Natural killer cell treated with Interleukin-12 subunit alpha and Interleukin-12 subunit beta and Interleukin-15 and Interleukin-18, amount 100 ng/mL, for 72 hours (primary cell): ENCODE results near the gene KMO. TPM values are rescaled to one million over a fixed set of nuclear protein-coding genes. Genes with fewer than 3 reads are reported as not detected.

Experiments
- ATAC-seq, 2 donors: fragments of 150-1000 bp; cut with Tn5 transposase in 1 of 2; sonication (Bioruptor Pico), chemical (Tn5 transposase) in 1 of 2; 2 replicates each; pipeline ENCODE4 v1.10.0; 2021
- DNase-seq: peaks from one replicate; pipeline ENCODE4 v3.0.0; 2022; ENCODE audit warnings: low spot score
- H3K27ac Mint-ChIP-seq, 2 donors: 1 replicate in 1 of 2; 2 replicates in 1 of 2; pipeline ENCODE4 v1.8.0; 2022; ENCODE audit warnings: mixed read lengths in 2 of 2, mild to moderate bottlenecking in 1 of 2, moderate library complexity in 1 of 2
- H3K27me3 Mint-ChIP-seq, 2 donors: 1 replicate in 1 of 2; 2 replicates in 1 of 2; pipeline ENCODE4 v1.8.0; 2022; ENCODE audit warnings: mixed read lengths in 2 of 2
- H3K36me3 Mint-ChIP-seq: one replicate; pipeline ENCODE4 v1.8.0; 2022; ENCODE audit warnings: mixed read lengths
- H3K4me1 Mint-ChIP-seq, 2 donors: 1 replicate in 1 of 2; 2 replicates in 1 of 2; pipeline ENCODE4 v1.8.0; 2022; ENCODE audit warnings: low read depth in 2 of 2, mixed read lengths in 2 of 2, mild to moderate bottlenecking in 1 of 2
- H3K4me3 Mint-ChIP-seq: one replicate; pipeline ENCODE4 v1.8.0; 2022; ENCODE audit warnings: mixed read lengths
- H3K9me3 Mint-ChIP-seq: 2 replicates; pipeline ENCODE4 v1.8.0; 2022; ENCODE audit warnings: mixed read lengths
- total RNA-seq, 2 donors: library from RNA; stranded (reverse); gene quantifications; one replicate each; pipeline ENCODE4 v1.2.3, GENCODE V29; 2022

KMO gene
- total RNA-seq, 2 donors from 2014 or later, result not detected

- H3K4me1 Mint-ChIP-seq, result no peaks in the 10 kb centered on the region
- no peak overlapping the region for H3K4me3 Mint-ChIP-seq
- H3K36me3 Mint-ChIP-seq, result no peaks in the 10 kb centered on the region
- DNase-seq (no peak), ATAC-seq (no peak)
- H3K27ac Mint-ChIP-seq, result no peak overlapping the region
- H3K9me3 Mint-ChIP-seq, result no peaks in the 10 kb centered on the region
- no peaks in the 10 kb centered on the region for H3K27me3 Mint-ChIP-seq
Observed at GRCh38 chr1:241591736-241592135, 59.6 kb downstream of the KMO start.

- DNase-seq, result no peak
Observed at GRCh38 chr1:241592273-241592958, 60.2 kb downstream of the KMO start.

DNA sequence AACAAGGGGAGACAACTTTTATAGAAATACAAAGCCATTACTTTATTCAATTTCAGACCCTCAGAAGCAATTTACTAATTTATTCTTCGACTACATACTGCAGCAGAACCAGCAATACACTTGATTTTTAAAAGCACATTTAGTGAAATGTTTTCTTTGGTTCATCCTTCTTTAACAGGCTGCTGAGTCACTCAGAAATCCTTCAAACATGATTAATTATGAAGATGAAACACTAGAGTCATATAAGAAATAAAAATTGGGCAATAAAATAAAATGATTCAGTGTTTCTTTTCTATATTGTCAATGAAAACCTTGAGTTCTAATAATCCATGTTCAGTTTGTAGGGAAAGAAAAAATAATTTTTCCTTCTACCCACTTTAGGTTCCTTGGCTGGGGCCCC lies 61.0 kb downstream of the KMO start:
- no peak overlapping the region for H3K27ac Mint-ChIP-seq
- H3K4me3 Mint-ChIP-seq, result no peak overlapping the region
- H3K9me3 Mint-ChIP-seq, result no peaks in the 10 kb centered on the region

More at GRCh38 chr1:241592273-241592958, 60.2 kb downstream of the KMO start:
- Mint-ChIP-seq H3K4me3 (no peak overlapping the region), H3K4me1 (no peaks in the 10 kb centered on the region), H3K9me3 (no peaks in the 10 kb centered on the region), H3K36me3 (no peaks in the 10 kb centered on the region), H3K27ac (no peak overlapping the region), H3K27me3 (no peaks in the 10 kb centered on the region)
- peak in 1 of 2 donors; percentile 76 for ATAC-seq

DNA sequence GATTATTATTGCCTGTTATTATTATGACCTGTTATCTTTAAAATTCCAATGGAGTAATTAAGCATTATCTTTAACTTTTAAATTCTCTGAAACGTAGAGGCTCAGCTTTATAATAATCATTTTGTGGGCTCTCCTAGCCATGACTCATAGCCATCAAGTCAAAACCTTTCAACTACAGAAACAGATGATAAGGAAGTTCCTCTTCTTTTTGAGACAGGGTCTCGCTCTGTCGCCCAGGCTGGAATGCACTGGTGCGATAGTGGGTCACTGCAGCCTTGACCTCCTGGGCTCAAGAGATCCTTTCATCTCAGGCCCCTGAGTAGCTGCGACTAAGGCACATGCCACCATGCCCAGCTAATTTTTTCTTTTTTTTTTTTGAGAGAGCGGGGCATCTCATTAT lies 64.5 kb downstream of the KMO start:
- ATAC-seq, result no peak
- Mint-ChIP-seq H3K27me3 (no peaks in the 10 kb centered on the region), H3K36me3 (no peaks in the 10 kb centered on the region), H3K4me1 (no peaks in the 10 kb centered on the region), H3K27ac (no peak overlapping the region), H3K9me3 (no peaks in the 10 kb centered on the region), H3K4me3 (no peak overlapping the region)
- no peak for DNase-seq

More for the DNA sequence above, 61.0 kb downstream of the KMO start:
- DNase-seq, result no peak
- H3K36me3 Mint-ChIP-seq, result no peaks in the 10 kb centered on the region
- no peaks in the 10 kb centered on the region for H3K27me3 Mint-ChIP-seq
- no peaks in the 10 kb centered on the region for H3K4me1 Mint-ChIP-seq
- no peak for ATAC-seq

DNA sequence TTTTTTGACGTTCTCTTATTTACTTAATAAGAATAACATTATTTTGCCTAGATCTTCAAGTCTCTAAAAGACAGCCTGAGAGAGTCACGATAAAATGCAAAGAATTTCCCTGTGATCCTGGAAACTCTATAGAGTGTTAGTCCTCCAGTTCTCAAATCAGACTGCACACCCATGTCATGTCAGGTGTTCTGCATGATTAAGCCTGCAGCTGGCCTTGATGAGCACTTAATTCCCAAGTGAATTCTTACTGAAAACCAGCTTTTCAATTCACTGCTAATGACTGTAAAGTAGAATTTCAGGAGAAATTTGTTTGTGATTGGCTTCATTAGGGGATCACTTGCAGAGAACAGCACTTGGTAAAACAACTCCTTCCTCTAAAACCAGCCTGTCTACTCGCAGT lies 66.1 kb downstream of the KMO start:
- DNase-seq (no peak), ATAC-seq (no peak)
- no peaks in the 10 kb centered on the region for H3K4me1 Mint-ChIP-seq
- no peak overlapping the region for H3K4me3 Mint-ChIP-seq
- H3K9me3 Mint-ChIP-seq, result no peaks in the 10 kb centered on the region
- no peaks in the 10 kb centered on the region for H3K27me3 Mint-ChIP-seq
- no peaks in the 10 kb centered on the region for H3K36me3 Mint-ChIP-seq
- H3K27ac Mint-ChIP-seq, result no peak overlapping the region

DNA sequence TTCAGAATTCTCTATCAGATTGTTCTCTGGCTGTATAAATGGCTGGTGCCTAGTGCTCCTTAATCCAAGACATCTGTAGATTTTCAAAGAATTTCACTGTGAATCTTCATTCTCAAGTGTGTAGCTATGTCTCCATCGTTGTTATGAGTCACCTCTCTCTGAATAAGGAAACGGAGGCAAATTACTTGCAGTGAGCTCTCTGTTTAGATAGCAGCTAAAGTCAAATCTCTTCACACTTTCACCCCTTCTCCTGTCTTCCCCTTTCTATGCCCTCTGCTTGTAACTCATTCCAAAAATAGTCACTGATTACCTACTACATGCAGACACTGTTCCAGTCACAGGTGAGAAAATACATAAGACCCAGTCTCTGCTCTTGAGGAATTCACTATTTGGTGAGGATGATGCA lies 68.3 kb downstream of the KMO start:
- Mint-ChIP-seq H3K36me3 (no peaks in the 10 kb centered on the region), H3K27ac (no peak overlapping the region), H3K9me3 (no peaks in the 10 kb centered on the region), H3K27me3 (no peaks in the 10 kb centered on the region), H3K4me3 (no peak overlapping the region), H3K4me1 (no peaks in the 10 kb centered on the region)
- DNase-seq (no peak), ATAC-seq (peak in 1 of 2 donors; percentile 36)

- H3K27ac Mint-ChIP-seq, result no peak overlapping the region
Observed at GRCh38 chr1:241603731-241604245, 71.6 kb downstream of the KMO start.

GRCh38 chr1:241605146-241605805 lies 73.1 kb downstream of the KMO start:
- no peaks in the 10 kb centered on the region for H3K27me3 Mint-ChIP-seq
- no peak overlapping the region for H3K4me3 Mint-ChIP-seq
- H3K36me3 Mint-ChIP-seq, result no peaks in the 10 kb centered on the region
- H3K9me3 Mint-ChIP-seq, result no peaks in the 10 kb centered on the region
- H3K4me1 Mint-ChIP-seq, result no peaks in the 10 kb centered on the region
- ATAC-seq, result no peak
- H3K27ac Mint-ChIP-seq, result no peak overlapping the region
- DNase-seq, result no peak

More at GRCh38 chr1:241603731-241604245, 71.6 kb downstream of the KMO start:
- ATAC-seq (no peak), DNase-seq (no peak)
- Mint-ChIP-seq H3K9me3 (no peaks in the 10 kb centered on the region), H3K4me1 (no peaks in the 10 kb centered on the region), H3K36me3 (no peaks in the 10 kb centered on the region), H3K4me3 (no peak overlapping the region), H3K27me3 (no peaks in the 10 kb centered on the region)

GRCh38 chr1:241606544-241606943 lies 74.4 kb downstream of the KMO start:
- H3K9me3 Mint-ChIP-seq, result no peaks in the 10 kb centered on the region
- no peak for DNase-seq
- H3K36me3 Mint-ChIP-seq, result no peaks in the 10 kb centered on the region
- no peak for ATAC-seq
- no peaks in the 10 kb centered on the region for H3K4me1 Mint-ChIP-seq
- no peaks in the 10 kb centered on the region for H3K27me3 Mint-ChIP-seq
- no peak overlapping the region for H3K27ac Mint-ChIP-seq
- no peak overlapping the region for H3K4me3 Mint-ChIP-seq

DNA sequence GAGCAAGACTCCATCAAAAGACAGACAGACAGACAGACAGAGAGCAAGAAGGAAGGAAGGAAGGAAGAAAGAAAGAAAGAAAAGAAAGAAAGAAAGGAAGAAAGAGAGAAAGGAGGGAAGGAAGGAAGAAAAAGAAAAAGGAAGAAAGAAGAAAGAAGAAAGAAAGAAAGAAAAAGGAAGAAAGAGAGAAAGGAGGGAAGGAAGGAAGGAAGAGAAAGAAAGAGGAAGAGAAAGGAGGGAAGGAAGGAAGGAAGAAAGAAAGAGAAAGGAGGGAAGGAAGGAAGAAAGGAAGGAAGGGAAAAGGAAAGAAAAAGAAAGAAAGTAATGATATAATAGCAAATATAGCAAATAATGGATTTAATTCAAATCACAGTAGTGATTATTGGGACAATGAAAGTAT lies 75.3 kb downstream of the KMO start:
- Mint-ChIP-seq H3K27ac (no peak overlapping the region), H3K27me3 (no peaks in the 10 kb centered on the region), H3K36me3 (no peaks in the 10 kb centered on the region), H3K4me3 (no peak overlapping the region), H3K9me3 (no peaks in the 10 kb centered on the region), H3K4me1 (no peaks in the 10 kb centered on the region)
- no peak for DNase-seq
- no peak for ATAC-seq

- Mint-ChIP-seq H3K4me3 (no peak overlapping the region), H3K9me3 (no peaks in the 10 kb centered on the region), H3K4me1 (no peaks in the 10 kb centered on the region), H3K36me3 (no peaks in the 10 kb centered on the region), H3K27ac (no peak overlapping the region), H3K27me3 (no peaks in the 10 kb centered on the region)
- ATAC-seq (no peak), DNase-seq (no peak)
Observed at GRCh38 chr1:241608379-241609033, 76.3 kb downstream of the KMO start.

GRCh38 chr1:241610056-241610815 lies 78.1 kb downstream of the KMO start:
- no peaks in the 10 kb centered on the region for H3K36me3 Mint-ChIP-seq
- DNase-seq, result no peak
- ATAC-seq, result no peak
- H3K9me3 Mint-ChIP-seq, result no peaks in the 10 kb centered on the region
- no peak overlapping the region for H3K27ac Mint-ChIP-seq
- no peak overlapping the region for H3K4me3 Mint-ChIP-seq
- no peaks in the 10 kb centered on the region for H3K4me1 Mint-ChIP-seq
- H3K27me3 Mint-ChIP-seq, result no peaks in the 10 kb centered on the region

DNA sequence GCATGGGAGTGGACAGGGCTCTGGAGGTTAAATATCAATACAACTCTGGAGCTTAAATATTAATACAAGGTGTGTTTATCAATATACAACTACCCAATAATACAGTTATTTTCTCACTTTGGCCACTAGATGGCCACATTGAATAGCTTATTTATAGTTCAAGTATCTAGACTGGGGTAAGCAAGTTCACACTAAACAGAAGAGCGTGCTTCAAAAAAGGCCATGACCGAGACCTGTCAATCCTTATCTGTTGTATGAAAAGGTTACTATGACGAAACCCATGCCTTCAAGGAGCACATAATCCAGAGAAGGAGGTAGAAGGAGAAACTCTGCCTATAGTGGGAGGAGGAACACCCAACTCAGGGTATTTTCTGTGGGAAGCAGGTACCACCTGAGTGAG lies 78.9 kb downstream of the KMO start:
- Mint-ChIP-seq H3K36me3 (no peaks in the 10 kb centered on the region), H3K27me3 (no peaks in the 10 kb centered on the region), H3K27ac (no peak overlapping the region), H3K4me3 (no peak overlapping the region), H3K9me3 (no peaks in the 10 kb centered on the region), H3K4me1 (no peaks in the 10 kb centered on the region)
- ATAC-seq (peak; percentile 68 to 69), DNase-seq (no peak)
